K562 (cell line): ENCODE data around the gene GRIN2A. TPM values are rescaled to one million over a fixed set of nuclear protein-coding genes. Genes with fewer than 3 reads are reported as not detected.

Source experiments
- ARID3A ChIP-seq: IDR thresholded peaks from 2 replicates; pipeline ENCODE4 v1.6.1; 2012; ENCODE audit warnings: low read depth, low read length, improper control_type of control experiment, borderline replicate concordance
- CTCFL ChIP-seq: IDR thresholded peaks from 2 replicates; pipeline ENCODE4 v1.6.1; 2011; ENCODE audit warnings: borderline replicate concordance, low read depth, mild to moderate bottlenecking, moderate library complexity, low read length; ENCODE audit not compliant: insufficient read depth, poor library complexity, severe bottlenecking
- E2F1 ChIP-seq: sonication (generic); formaldehyde crosslinking; IDR thresholded peaks from 2 replicates; pipeline ENCODE4 v1.8.1; 2023; ENCODE audit warnings: mild to moderate bottlenecking, missing genetic modification reagents, moderate library complexity
- HES1 ChIP-seq: fragments of 450-650 bp; IDR thresholded peaks from 2 replicates; pipeline ENCODE4 v1.6.1; 2016; ENCODE audit warnings: low read depth, mild to moderate bottlenecking, moderate library complexity
- HIVEP1 ChIP-seq: fragments of 250-450 bp; sonication (Bioruptor Pico); IDR thresholded peaks from 2 replicates; pipeline ENCODE4 v1.4.0; 2020; ENCODE audit warnings: mild to moderate bottlenecking
- HMG20B ChIP-seq: fragments of 250-450 bp; sonication (Bioruptor Pico); IDR thresholded peaks from 2 replicates; pipeline ENCODE4 v1.5.0; 2021; ENCODE audit warnings: mild to moderate bottlenecking
- KHSRP ChIP-seq: fragments of 450-650 bp; IDR thresholded peaks from 2 replicates; pipeline ENCODE4 v1.6.1; 2017
- MXD1 ChIP-seq: fragments of 250-450 bp; sonication (Bioruptor Pico); IDR thresholded peaks from 2 replicates; pipeline ENCODE4 v1.8.0; 2021; ENCODE audit warnings: borderline replicate concordance, mild to moderate bottlenecking, moderate library complexity; ENCODE audit not compliant: poor library complexity, severe bottlenecking
- TSC22D4 ChIP-seq: fragments of 450-650 bp; IDR thresholded peaks from 2 replicates; pipeline ENCODE4 v1.6.1; 2016; ENCODE audit warnings: missing genetic modification characterization, missing biosample characterization, control low read depth
- ZNF232 ChIP-seq: sonication (generic); formaldehyde crosslinking; IDR thresholded peaks from 2 replicates; pipeline ENCODE4 v1.8.0; 2022; ENCODE audit warnings: mild to moderate bottlenecking, missing genetic modification reagents
- ZNF57 ChIP-seq: fragments of 450-650 bp; formaldehyde crosslinking; IDR thresholded peaks from 2 replicates; pipeline ENCODE4 v1.4.0; 2020; ENCODE audit warnings: mild to moderate bottlenecking, moderate library complexity
- polyA plus RNA-seq, 8 experiments: library from polyadenylated mRNA; depleted of rRNA in 4 of 8; stranded (reverse) in 5 of 8; unstranded in 3 of 8; fragments of >200 nt; fragmentation: Nextera tagmentation in 2 of 8; fragmentation: Illumina TruSeq in 1 of 8; extraction: Ambion mirVana in 2 of 8; extraction: Trizol in 1 of 8; gene quantifications; 2 replicates each; pipeline versions ENCODE4 v1.2.1 to v1.2.3, GENCODE V29; 2011 to 2014; ENCODE audit warnings: inconsistent platforms in 1 of 8, missing spikeins in 1 of 8
- total RNA-seq, 7 experiments: library from RNA; depleted of rRNA in 6 of 7; stranded (reverse); fragments of >200 nt in 6 of 7; fragmentation: Illumina TruSeq in 2 of 7; extraction: Trizol in 2 of 7; gene quantifications; 2 replicates each; pipeline versions ENCODE4 v1.2.1 to v1.2.3, GENCODE V29; 2011 to 2021; ENCODE audit warnings: low replicate concordance in 1 of 7

The GRIN2A gene
- total and polyA plus RNA-seq, 9 of the 15 experiments (the other 6 are each of a cell fraction or from before 2014, with no cell fraction given), result not detected

- no peak for TF ChIP-seq E2F1 (CRISPR knock-in tag)
- TF ChIP-seq HIVEP1 (CRISPR knock-in tag), result no peak
- no peak for TF ChIP-seq ZNF57 (CRISPR knock-in tag)
- no peak for TF ChIP-seq MXD1 (CRISPR knock-in tag)
- no peak for TF ChIP-seq TSC22D4 (tag)
- no peak for TF ChIP-seq HMG20B (CRISPR knock-in tag)
- no peak for TF ChIP-seq ZNF232 (CRISPR knock-in tag)
- TF ChIP-seq KHSRP, result no peak
- no peak for TF ChIP-seq ARID3A
- no peak for TF ChIP-seq CTCFL
- no peak for TF ChIP-seq HES1
- TF ChIP-seq, all 486 proteins: peak for 0
Measured at GRCh38 chr16:10083301-10083700, 98.9 kb downstream of the GRIN2A start (continued).
